K562 (cell line): ENCODE data around the gene IQSEC3. TPM values are rescaled to one million over a fixed set of nuclear protein-coding genes. Genes with fewer than 3 reads are reported as not detected.

ENCODE experiments used
- ATAC-seq: fragments of 200-7000 bp; cut with Tn5 transposase; 3 replicates; pipeline ENCODE4 v1.9.1; 2020; ENCODE audit warnings: moderate library complexity
- BruUV-seq: library from RNA; stranded (reverse); fragments of 400-500 nt; replicated peaks from 2 replicates; lab custom pipeline; 2021; lab: Mats Ljungman, UMichigan
- CTCF ChIA-PET: fragments of 300-600 bp; formaldehyde crosslinking; extraction: SDS; loops from one replicate; lab custom pipeline; 2021; ENCODE audit warnings: low intra/inter-chr PET ratio; lab: Yijun Ruan, JAX
- POLR2A ChIA-PET: fragments of 300-600, 350-650 bp; sonication (Branson Sonifier 250); formaldehyde crosslinking; extraction: SDS; loops from one replicate; lab custom pipeline; 2021; ENCODE audit warnings: antibody characterized with exemption, inconsistent platforms; lab: Yijun Ruan, JAX
- DNase-seq, 4 experiments: peaks; one replicate each; pipeline versions ENCODE4 v3.0.0 to v3.0.0-alpha.2; 2011 to 2018; ENCODE audit warnings: low spot score in 3 of 4, mixed read lengths in 3 of 4; ENCODE audit errors: extremely low read depth in 1 of 4
- FAIRE-seq: peaks from 2 replicates; lab custom pipeline; 2011; peaks lifted over from hg19 to GRCh38; lab: Jason Lieb, UNC
- H2AFZ ChIP-seq: 2 replicates; pipeline ENCODE4 v1.6.0; 2011; ENCODE audit warnings: low read depth, low read length, control low read depth, inconsistent platforms
- H3K27ac ChIP-seq: fragments of 200-600 bp; 3 replicates; pipeline ENCODE4 v1.8.0; 2011; ENCODE audit warnings: low read depth, mild to moderate bottlenecking, control low read depth, inconsistent platforms, low read length, moderate library complexity, mixed read lengths; ENCODE audit errors: extremely low read depth
- H3K27me3 ChIP-seq, 2 experiments: fragments of 300-600 bp in 1 of 2; 2 replicates in 1 of 2; 3 replicates in 1 of 2; pipeline versions ENCODE4 v1.6.0 to v1.8.0; 2011; ENCODE audit warnings: inconsistent platforms in 2 of 2, low read length in 2 of 2, mild to moderate bottlenecking in 1 of 2, mixed read lengths in 1 of 2, moderate library complexity in 1 of 2; ENCODE audit not compliant: control insufficient read depth in 2 of 2, insufficient read depth in 2 of 2
- H3K36me3 ChIP-seq: fragments of 300-600 bp; 3 replicates; pipeline ENCODE4 v1.8.0; 2011; ENCODE audit warnings: mild to moderate bottlenecking, low read length, inconsistent platforms; ENCODE audit not compliant: control insufficient read depth, insufficient read depth
- H3K4me1 ChIP-seq, 2 experiments: fragments of 200-600 bp in 1 of 2; replicated peaks in 1 of 2; 2 replicates in 1 of 2; 3 replicates in 1 of 2; pipeline versions ENCODE4 v1.5.1 to v1.8.0; 2011; ENCODE audit warnings: inconsistent platforms in 2 of 2, low read length in 2 of 2, mild to moderate bottlenecking in 1 of 2, mixed read lengths in 1 of 2, moderate library complexity in 1 of 2; ENCODE audit not compliant: control insufficient read depth in 2 of 2, insufficient read depth in 2 of 2
- H3K4me2 ChIP-seq: 2 replicates; pipeline ENCODE4 v1.6.1; 2011; ENCODE audit warnings: low read length, control low read depth, inconsistent platforms, mixed read lengths; ENCODE audit not compliant: insufficient read depth
- H3K4me3 ChIP-seq: fragments of 200-600 bp; sonication (generic), shearing (Covaris generic); 2 replicates; pipeline ENCODE4 v1.5.1; 2016; ENCODE audit warnings: control low read depth, inconsistent platforms
- H3K79me2 ChIP-seq: fragments of 200-600 bp; 3 replicates; pipeline ENCODE4 v1.8.0; 2011; ENCODE audit warnings: low read length, inconsistent platforms; ENCODE audit not compliant: control insufficient read depth, insufficient read depth
- H3K9ac ChIP-seq, 2 experiments: 2 replicates each; pipeline versions ENCODE4 v1.6.0 to v1.6.1; 2011; ENCODE audit warnings: low read depth in 2 of 2, low read length in 2 of 2, control low read depth in 1 of 2, inconsistent platforms in 1 of 2, mild to moderate bottlenecking in 1 of 2, mixed read lengths in 1 of 2; ENCODE audit not compliant: insufficient read depth in 1 of 2
- H3K9me1 ChIP-seq: one replicate; pipeline ENCODE4 v1.6.0; 2011; ENCODE audit warnings: inconsistent platforms, mild to moderate bottlenecking, low read length, moderate library complexity; ENCODE audit not compliant: control insufficient read depth, insufficient read depth
- H3K9me3 ChIP-seq: replicated peaks from 2 replicates; pipeline ENCODE4 v1.5.1; 2011; ENCODE audit warnings: low read depth, low read length, inconsistent platforms; ENCODE audit not compliant: control insufficient read depth, insufficient read depth
- H4K20me1 ChIP-seq: replicated peaks from 2 replicates; pipeline ENCODE4 v1.6.1; 2011; ENCODE audit warnings: low read length, inconsistent platforms, mixed read lengths; ENCODE audit not compliant: control insufficient read depth, insufficient read depth
- CHAMP1 ChIP-seq: fragments of 450-650 bp; IDR thresholded peaks from 2 replicates; pipeline ENCODE4 v1.6.1; 2016; ENCODE audit warnings: mild to moderate bottlenecking
- ELF2 ChIP-seq: fragments of 250-450 bp; sonication (Bioruptor Pico); IDR thresholded peaks from 2 replicates; pipeline ENCODE4 v1.5.0; 2021; ENCODE audit warnings: mild to moderate bottlenecking
- MTA3 ChIP-seq: fragments of 450-650 bp; formaldehyde crosslinking; IDR thresholded peaks from 2 replicates; pipeline ENCODE4 v1.6.1; 2017; ENCODE audit warnings: mild to moderate bottlenecking, borderline replicate concordance
- POLR2B ChIP-seq: fragments of 450-650 bp; IDR thresholded peaks from 2 replicates; pipeline ENCODE4 v1.6.1; 2018; ENCODE audit warnings: low read depth; ENCODE audit not compliant: partially characterized antibody
- PYGO2 ChIP-seq: fragments of 450-650 bp; IDR thresholded peaks from 2 replicates; pipeline ENCODE4 v1.6.1; 2016; ENCODE audit warnings: mild to moderate bottlenecking, missing genetic modification characterization, moderate library complexity, missing compliant biosample characterization
- SIN3B ChIP-seq: fragments of 450-650 bp; IDR thresholded peaks from 2 replicates; pipeline ENCODE4 v1.6.1; 2017; ENCODE audit warnings: low read depth, mild to moderate bottlenecking, moderate library complexity
- ZBTB11 ChIP-seq, 3 experiments: fragments of 200-800 bp in 1 of 3; fragments of 250-450 bp in 1 of 3; fragments of 450-650 bp in 1 of 3; sonication (Bioruptor Pico) in 1 of 3; sonication (Bioruptor generic) in 1 of 3; formaldehyde crosslinking in 1 of 3; IDR thresholded peaks; 2 replicates each; pipeline versions ENCODE4 v1.6.1 to v1.8.0; 2016 to 2022; ENCODE audit warnings: mild to moderate bottlenecking in 2 of 3, missing genetic modification characterization in 2 of 3, missing compliant biosample characterization in 1 of 3, moderate library complexity in 1 of 3
- WGBS: fragments of 100-300 bp; shearing (Covaris generic); methylation state at CpG from one replicate; pipeline ENCODE4 v1.1.6; 2016; ENCODE audit warnings: low coverage, mixed read lengths; ENCODE audit not compliant: insufficient coverage; ENCODE audit errors: missing lambda C conversion rate; 5-methylcytosine and 5-hydroxymethylcytosine counted together
- in situ Hi-C: fragments of 300-500 bp; cut with MboI; formaldehyde crosslinking; loops from 4 replicates; pipeline ENCODE4 v1.15.0; 2018; ENCODE audit warnings: inconsistent platforms, mixed read lengths
- intact Hi-C: fragments of 100-400 bp; cut with micrococcal nuclease; formaldehyde crosslinking; loops from 2 replicates; pipeline ENCODE4 v1.14.2; 2022
- polyA plus RNA-seq, 8 experiments: library from polyadenylated mRNA; depleted of rRNA in 4 of 8; stranded (reverse) in 5 of 8; unstranded in 3 of 8; fragments of >200 nt; fragmentation: Nextera tagmentation in 2 of 8; fragmentation: Illumina TruSeq in 1 of 8; extraction: Ambion mirVana in 2 of 8; extraction: Trizol in 1 of 8; gene quantifications; 2 replicates each; pipeline versions ENCODE4 v1.2.1 to v1.2.3, GENCODE V29; 2011 to 2014; ENCODE audit warnings: inconsistent platforms in 1 of 8, missing spikeins in 1 of 8
- total RNA-seq, 7 experiments: library from RNA; depleted of rRNA in 6 of 7; stranded (reverse); fragments of >200 nt in 6 of 7; fragmentation: Illumina TruSeq in 2 of 7; extraction: Trizol in 2 of 7; gene quantifications; 2 replicates each; pipeline versions ENCODE4 v1.2.1 to v1.2.3, GENCODE V29; 2011 to 2021; ENCODE audit warnings: low replicate concordance in 1 of 7

Gene IQSEC3
- total and polyA plus RNA-seq, 9 of the 15 experiments (the other 6 are each of a cell fraction or from before 2014, with no cell fraction given), result under 0.01 to 0.25 (median 0.08) TPM; not detected in 3

DNA sequence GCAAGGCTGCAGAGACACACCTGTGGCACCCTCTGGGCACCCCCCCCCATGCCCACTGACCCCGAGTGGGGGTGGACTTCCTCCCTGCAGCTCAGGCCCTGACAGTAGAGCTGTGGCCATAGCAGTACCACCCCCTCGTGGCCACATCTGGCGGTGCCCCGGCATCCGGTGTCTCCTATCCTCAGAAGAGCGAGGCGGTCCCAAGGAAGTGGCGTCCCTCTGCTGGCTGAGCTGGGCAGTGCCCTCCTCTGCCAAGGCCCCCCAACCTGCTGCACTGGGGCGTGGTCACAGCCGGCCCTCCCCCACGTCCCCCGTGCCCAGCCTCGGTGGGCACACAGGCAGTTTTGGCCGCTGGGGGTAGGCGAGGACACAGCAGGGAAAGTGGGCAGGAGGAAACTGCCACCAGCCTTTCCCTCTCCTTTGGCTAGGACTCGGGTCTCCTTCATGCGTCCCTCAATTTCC, 153.4 kb downstream of the IQSEC3 start (continued):
- TF ChIP-seq ZBTB11 (CRISPR knock-in tag; IDR thresholded peaks at IDR 0.05), result no peak
- no peak for TF ChIP-seq CHAMP1
- TF ChIP-seq, all 486 proteins: peak for 19

- Histone ChIP-seq H3K4me1 (peaks cover 0 to 5% of the 10 kb centered on the region in 2 experiments; a peak in 2 of 5 replicates), H2AFZ (no peak overlapping the region), H3K4me2 (no peak overlapping the region), H3K36me3 (no peaks in the 10 kb centered on the region), H3K4me3 (no peak overlapping the region), H3K27ac (no peak overlapping the region), H3K9me1 (no peaks in the 10 kb centered on the region), H3K27me3 (peaks cover 3 to 63% of the 10 kb centered on the region in 2 experiments), H4K20me1 (0 out of 2 replicates have a peak, but pooled peaks cover 4% of the 10 kb centered on the region), H3K9me3 (no peaks in the 10 kb centered on the region), H3K9ac (no peak overlapping the region), H3K79me2 (no peaks in the 10 kb centered on the region)
- intact Hi-C loops, result no loop called here
- FAIRE-seq, result no peak
- 8% methylated on average over 6 of the region's 6 CpGs for WGBS
- no peak for ATAC-seq
- BruUV-seq, result no TSS peak
- no peak for DNase-seq
- in situ Hi-C loops, result no loop called here
- ChIA-PET CTCF (interaction anchor here (0.6 kb wide), 1 partner anchor 21 kb away, joined by 5 read pairs; no protein-coding TSS in a partner anchor), POLR2A (interaction anchor here (0.8 to 0.9 kb wide), 2 partner anchors 19 to 26 kb away, joined by 3 read pairs; no protein-coding TSS in a partner anchor)
- TF ChIP-seq POLR2B, result no peak
- no peak for TF ChIP-seq SIN3B
- TF ChIP-seq ELF2, result no peak
- TF ChIP-seq PYGO2 (tag), result no peak
- TF ChIP-seq MTA3, result no peak
Measured at GRCh38 chr12:220491-220890, 153.9 kb downstream of the IQSEC3 start.
